GF-D8 (cell line): ENCODE measurements around the gene PHTF2.

Experiments used
- DNase-seq: peaks from one replicate; lab custom pipeline; 2025; lab: John Stamatoyannopoulos, UW

The PHTF2 gene

DNA sequence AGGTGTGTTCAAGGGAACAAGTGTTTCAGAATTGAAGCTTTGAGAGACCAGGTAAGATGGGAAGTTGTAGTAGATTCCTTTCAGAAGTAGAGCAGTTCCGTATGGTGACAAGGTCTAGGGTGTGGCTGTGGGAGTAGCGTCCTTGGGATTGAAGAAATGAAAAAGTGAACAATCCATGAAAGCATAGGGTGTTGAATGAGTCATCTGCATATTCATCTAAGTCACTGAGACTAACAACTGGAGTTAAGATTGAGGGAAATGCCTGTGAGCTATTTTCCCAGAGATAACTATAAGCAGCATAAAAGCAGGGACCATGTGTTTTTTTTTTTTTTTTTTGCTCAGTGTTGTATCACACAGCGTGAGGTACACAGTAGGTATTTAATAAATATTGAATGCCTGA is 134.8 kb downstream of the PHTF2 start:
- no peak for DNase-seq

DNA sequence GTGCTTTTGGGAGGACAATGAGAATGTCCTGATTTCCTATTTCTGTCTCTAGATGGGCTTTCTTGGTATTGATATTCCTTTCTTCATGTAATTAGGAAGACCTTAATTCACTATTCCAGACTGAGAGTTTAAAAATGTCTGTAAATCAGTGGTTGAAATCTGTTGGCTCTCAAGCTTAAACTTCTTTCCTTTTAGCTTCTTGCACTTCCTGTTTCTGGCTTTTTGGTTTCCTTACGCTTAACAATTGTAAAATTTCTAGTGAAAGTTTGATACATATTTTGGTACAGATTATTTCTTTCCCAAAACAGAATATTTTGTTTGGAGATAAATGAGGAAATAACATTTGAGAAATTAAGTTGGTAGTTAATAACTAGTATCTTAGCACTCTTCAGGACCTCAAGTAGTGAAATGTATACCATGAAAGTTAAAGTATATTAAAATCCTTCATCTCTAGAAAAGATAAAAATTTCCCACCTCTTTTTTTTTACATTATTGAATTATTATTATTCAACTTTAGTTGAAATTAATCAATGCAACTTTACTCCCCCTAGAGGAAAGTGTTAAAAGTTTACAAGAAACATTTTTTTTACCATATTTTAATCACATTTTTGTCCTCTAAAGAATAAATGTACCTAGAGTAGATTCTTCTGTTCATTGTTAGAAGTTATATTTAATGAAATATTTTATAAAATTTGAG is 137.2 kb downstream of the PHTF2 start:
- peak; percentile 24 for DNase-seq

DNA sequence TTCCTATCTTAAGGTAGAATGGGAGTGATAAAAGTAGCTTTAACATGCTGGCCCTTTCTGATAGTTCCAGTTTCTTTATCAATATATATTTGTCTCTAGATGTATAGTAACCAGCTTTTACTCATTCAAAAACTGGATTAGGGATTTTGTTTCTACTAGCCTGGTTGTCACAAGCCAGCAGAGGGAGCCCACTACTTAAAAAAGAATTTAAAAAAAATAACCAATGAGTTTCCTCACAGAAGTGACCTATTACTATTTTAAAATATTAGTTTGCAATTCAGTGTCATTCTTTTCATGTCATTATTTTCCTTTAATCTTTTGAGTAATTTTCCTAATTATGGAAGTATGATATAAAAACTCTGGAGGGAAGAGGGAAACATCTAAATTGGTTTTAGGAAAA is 142.1 kb downstream of the PHTF2 start:
- DNase-seq: peak; percentile 12

DNA sequence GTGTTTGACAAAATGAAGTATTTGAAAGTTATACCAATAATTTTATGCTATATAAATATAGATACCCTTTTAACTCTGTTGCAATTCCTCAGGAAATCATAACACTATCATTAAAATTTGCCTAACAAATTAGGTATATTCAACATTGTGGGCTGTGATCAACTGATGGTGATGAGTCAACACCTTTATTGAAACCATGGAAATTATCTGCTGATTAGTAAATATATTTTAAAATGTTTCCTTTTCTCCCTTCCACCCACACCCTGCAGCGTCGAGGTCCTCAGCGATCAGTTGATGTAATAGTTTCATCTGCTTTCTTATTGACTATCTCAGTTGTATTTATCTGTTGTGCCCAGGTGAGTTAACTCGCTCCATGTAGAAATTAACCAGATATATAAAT is 143.9 kb downstream of the PHTF2 start:
- DNase-seq: no peak

DNA sequence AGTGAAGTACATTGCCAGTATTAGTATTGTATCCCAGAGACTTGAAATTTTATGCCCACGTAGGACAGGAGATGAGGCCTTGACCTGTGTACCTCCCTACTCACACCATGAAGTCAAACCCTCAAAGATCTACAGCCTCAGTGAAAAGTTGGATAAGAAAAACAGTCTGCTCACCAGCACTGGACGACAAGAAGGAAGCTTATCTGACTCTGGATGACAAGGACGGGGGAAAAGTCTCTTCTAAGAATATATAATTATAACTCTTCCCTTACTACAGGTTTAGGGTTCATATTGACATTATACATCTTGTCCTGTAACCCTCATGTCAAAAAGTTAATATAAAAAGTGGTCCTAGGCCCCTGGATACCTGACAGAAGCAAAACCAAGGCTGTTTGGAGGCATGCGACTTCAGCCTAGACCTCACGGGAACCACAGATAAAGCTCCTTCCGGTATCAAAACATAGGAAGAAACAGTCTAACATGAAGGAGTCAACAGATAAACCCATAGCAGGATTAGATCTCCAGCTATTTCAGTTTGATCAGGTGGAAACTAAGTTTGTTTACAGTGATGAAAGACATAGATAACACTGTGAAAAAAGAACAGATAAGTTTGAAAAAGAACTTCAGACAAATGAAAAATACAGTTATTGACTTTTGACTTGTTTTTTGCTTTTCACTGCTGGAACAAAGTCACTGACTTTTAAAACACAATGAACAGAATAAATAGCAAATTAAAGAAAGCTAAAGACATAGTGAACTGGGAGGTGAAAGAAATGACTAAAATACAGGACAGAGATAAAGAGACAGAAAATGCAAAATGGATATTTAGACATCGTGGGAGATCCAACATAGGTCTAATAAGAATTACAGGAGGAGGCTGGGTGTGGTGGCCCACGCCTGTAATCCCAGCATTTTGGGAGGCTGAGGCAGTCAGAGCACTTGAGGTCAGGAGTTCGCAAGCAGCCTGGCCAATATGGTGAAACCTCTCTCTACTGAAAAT is 145.9 kb downstream of the PHTF2 start:
- no peak for DNase-seq

DNA sequence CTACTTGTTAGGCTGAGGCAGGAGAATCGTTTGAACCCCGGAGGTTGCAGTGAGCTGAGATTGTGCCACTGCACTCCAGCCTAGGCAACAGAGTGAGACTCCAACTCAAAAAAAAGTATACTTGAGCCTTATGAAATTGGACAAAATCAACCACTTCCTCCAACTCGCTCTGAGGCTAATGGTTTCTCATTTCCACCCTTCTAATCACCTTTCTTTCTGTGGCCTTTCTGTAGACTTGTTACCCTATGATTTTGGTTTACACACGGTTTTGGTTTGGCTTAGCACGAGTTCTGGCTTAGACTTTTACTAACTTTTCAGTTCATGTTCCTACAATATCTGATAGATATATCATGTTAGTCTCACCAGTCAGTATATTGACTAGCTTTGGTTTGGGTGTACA is 152.0 kb downstream of the PHTF2 start:
- DNase-seq: no peak

DNA sequence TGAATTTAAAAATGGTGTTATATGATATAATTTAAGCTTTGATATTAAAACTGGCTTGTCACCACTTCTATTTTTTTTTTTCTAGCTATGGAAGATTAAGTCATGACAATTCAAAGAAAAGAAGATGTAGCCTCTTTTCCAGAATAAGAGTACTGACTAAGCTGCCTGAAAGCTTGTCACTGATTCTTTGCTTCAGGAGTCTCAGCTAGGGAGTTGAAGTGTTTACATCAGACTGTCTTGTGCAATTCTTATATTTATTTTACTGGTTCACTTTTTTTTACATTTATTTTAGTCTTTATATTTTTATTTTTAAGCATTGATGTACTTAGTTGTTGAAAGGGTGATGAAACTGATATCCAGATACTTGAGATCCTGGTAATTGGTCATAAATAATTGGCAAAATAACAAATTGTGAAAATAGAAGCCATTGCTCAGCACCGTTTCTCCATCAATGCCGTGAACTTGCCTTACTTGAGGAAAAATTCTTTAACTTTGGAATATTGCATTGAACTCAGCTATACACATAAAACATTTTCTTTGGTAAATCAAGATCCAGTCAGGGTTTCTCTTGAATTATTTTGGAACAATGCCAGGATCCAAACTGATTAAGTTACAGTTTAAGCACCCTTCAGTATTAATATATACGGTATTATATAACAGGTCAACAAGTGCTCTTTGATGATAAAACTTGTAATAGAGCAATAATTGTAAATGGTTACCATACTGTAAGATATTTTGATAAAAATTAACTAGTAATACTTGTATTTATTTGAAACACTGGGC is 156.4 kb downstream of the PHTF2 start:
- no peak for DNase-seq

DNA sequence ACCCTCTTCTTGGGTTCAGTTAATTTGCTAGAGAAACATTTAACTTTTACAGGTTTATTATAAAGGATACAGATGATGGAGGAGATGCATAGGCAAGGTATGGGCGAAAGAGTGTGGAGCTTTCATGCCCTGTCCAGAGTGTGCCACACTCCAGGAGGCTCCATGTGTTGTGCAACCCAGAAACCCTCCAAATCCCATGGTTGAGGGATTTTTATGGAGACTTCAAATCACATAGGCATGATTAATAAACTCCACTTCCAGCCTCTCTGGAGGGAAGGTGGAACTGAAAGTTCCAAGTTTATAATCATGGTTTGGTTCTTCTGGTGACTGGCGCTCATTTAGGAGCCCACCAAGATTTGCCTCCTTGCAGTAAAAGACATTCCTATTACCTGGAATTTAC is 159.9 kb downstream of the PHTF2 start:
- DNase-seq: no peak

DNA sequence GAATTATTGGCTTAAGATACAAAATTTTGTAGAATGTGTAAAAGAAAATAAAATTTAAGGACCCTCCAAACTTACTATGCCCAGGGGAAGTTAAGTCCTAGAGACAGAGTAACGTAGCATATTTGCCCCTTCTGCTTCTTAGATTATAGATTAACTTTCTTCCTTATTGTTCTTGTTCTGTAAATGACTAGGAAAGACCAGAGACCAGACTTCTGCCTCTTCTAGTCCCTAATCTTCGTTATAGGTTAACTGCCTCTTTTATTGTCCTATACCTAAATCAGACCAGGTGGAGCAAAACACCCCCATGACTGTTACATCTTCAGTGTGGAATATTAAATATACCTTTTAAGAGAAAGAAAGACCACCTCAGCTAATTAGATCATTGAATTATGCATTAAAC is 160.5 kb downstream of the PHTF2 start:
- DNase-seq: no peak

DNA sequence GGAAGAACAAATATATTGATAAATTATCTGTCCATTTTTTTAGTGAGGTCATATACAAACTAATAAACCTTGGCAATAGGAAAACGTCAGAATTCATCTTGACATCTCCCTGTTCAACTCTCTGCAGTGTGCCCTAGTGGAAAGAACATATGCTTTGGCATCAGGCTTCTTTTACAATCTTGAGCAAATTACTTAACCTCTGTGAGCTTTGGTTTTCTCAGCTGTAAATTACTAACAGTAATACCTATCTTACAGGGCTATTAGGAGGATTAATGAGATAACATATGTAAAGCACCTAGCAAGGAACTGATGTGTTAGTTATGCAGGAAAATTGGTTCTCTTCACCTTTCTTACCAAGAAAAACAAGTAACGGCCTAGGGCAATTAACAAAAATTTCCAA is 161.8 kb downstream of the PHTF2 start:
- DNase-seq: no peak

DNA sequence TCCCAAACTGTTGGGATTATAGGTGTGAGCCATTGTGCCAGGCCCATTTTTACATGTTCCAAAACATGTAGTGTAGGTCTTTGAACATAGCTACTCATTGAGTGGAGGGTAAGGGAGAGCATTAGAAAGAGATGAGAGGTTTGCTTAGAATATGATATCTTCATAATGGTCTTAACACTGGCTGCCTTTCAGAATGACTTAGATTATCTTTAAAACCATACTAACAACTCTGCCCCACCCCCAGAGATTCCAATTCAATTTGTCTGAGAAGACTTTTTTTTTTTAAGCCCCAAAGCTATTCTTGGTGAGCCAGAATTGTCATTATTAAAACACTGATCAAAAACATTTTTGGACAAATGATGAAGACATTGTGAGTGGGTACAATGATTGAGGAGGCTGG is 168.9 kb downstream of the PHTF2 start:
- no peak for DNase-seq

DNA sequence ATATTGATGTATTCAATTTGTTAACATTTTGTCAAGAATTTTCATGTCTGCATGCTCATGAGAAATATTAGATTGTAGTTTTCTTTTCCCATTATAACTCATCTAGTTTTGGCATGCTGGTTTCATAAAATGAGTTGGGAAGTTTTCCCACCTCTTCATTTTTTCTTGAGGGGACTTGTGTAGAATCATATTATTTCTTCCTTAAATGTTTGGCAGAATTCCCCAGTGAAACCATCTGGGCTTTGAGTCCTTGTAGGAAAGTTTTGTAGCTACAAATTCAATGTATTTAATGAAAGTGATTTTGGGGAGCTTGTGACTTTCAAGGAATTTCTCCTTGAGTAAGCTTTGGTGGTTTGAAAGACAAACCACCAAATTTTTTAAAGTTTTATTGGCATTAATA is 173.2 kb downstream of the PHTF2 start:
- DNase-seq: no peak

DNA sequence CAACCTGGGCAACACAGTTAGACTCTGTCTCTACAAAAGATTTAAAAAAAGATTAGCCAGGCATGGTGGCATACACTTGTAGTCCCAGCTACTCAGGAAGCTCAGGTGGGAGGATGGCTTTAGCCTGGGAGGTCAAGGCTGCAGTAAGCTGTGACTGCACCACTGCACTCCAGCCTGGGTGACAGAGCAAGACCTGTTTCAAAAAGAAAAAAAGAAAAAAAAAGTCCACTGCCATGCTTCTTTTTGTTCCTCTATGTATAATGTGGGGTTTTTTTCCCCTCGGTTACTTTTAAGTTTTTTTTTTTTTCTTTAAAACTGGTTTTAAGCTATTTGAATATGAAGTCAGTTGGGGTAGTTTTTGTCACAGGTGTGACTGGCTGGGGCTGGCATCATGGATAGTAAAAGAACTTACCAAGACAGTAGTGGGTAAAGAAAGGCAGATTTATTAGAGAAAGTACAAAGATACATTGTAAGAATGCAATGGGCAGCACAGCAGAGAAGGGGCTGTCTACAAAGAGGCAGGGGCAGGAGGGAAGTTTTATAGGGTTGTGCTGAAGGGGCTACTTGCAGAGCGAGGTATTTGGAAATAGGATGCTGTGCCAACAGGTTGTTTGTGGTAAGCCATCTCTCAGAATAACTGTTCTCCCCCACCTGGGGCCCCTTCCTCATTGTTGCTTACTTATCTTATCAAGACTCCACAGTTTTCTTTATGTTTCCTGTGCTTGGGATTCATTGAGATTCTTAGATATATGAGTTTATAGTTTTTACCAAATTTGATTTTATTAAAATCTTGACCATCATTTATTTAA is 177.3 kb downstream of the PHTF2 start:
- DNase-seq: peak; percentile 71

DNA sequence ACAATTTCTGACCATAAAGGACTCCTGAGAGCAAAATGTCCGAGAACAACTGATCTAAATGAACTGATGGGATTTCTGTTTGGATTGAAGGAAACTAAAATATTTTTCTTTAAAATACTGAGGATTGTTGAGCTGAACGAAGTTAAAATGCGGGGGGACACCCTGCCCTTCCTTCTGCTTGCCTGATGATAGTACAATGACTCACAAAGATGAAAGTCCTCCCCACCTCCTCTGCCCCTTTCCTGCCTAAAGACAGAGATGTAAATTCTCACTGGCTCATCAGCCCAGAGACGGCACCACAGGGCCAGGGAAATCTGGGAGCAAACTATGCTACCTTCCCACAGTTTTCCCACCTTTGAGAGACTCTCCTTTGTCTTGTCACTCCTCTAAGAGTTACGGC is 180.6 kb downstream of the PHTF2 start:
- no peak for DNase-seq

DNA sequence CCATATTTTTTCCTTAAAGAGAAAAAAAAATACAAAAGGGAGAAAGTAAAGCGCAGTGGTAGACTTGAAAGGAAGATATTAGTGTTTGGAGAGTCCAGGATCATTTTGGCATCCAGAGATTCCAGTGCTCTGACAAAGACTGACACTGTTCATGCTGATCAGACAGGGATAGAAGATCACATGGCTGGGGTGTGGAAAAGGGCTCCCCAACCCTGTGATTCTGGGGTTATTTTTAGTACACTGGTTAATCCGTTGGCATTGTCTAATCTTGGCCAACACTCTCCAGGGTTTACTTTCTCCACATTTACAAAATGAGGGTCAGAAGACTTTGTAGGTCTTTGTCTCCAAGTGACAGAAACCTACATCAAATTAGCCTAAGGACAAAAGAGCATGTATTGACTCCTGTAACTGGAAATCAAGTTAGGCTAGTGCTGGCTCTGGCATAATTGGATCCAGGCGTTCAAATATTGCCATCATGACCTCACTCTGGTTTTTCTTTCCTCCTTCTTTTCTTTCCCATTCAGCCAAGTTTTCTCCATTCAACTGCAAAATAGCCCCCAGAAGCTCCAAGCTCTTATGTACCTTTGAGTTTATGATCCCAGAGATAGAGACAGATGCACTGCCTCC is 181.6 kb downstream of the PHTF2 start:
- no peak for DNase-seq

DNA sequence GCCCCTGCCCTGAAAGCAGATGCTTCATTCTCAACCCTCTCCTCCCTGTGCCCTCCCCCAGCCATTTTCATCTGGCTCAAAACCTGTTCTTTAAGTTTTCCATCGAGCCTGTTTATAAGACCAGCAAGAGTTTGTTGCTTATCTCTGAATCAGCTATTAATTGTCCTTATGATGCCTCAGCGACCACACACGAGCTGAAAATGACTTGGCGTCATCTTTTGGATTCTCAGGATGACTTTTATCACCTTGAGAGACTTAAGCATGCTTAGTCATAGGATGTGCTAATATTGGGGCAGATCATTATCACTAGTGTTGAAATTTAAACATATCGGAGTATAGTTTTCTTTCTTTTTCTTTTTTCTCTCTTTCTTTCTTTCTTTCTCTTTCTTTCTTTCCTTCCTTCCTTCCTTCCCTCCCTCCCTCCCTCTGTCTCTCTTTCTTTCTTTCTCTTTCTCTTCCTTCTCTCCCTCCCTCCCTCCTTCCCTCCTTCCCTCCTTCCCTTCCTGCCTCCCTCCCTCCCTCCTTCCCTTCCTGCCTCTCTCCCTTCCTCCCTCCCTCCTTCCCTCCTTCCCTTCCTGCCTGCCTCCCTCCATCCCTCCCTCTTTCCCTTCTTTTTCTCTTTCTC is 184.5 kb downstream of the PHTF2 start:
- DNase-seq: no peak

DNA sequence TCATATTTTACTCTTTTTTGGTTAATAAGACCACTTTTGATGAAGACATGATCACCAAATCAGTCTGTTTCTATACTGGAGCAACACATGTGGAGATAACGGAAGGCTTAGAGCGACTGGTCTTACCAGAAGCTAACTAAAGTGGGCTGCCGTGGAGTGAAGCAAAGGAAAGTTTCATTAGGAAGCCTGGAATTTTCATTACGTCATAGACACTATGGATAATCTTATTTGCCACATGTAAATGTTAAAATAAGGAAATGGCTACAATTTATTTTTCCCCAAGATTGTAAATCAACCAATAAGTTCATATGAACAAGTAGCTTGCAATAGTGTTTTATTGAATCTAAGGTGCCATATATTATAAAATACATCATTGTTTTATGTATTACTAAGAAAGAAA is 185.4 kb downstream of the PHTF2 start:
- DNase-seq: no peak

DNA sequence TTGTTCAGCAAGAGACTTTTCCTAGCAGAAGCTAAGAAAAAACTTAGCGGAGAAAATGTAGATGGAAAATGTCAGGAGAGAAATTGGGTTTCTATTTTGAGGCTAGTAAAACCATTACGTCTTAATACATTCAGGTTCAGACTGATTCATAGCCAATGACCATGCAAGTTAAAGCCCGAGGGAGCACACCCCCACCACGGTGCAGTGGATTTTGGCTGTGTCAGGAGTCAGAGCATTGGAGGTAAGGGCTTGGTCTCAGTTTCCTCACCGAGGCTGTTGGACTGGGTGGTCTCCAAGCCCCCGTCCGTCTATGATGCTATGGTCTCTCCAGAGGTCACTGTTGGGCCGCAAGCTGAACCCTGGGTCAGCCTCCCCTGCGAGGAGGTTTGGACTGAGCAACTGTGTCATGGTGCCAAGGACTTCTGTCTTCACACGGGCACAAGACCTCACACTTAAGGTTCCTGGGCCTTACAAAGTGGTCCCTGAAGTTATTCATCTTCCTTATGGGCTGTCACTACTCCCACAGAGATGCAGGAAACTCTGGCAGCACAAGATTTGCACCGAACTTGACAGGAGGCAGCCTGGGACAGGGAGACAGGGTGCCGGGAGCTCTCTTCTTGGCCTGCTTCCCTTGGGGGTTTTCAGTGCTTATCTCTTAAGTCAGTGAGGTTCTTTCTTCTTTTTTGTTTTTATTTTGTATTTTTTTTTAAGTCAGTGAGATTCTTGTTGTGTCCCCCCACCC is 186.8 kb downstream of the PHTF2 start:
- no peak for DNase-seq

DNA sequence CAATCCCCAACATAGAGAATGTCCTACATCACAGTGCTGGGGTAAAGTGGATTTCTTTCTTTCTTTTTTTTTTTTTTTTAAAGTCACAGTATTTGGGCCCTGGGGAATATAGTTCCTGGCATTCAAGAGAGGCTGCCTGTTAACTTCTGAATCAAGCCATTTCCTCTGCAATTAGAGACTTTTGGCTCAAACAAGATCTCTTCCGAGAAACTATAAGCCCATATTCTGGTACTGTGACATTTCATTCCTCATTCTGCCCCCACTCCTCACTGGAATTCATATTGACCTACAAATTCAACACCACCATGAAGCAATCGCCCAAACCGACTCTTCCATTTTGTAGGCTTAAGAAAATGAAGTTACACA is 187.4 kb downstream of the PHTF2 start:
- no peak for DNase-seq

DNA sequence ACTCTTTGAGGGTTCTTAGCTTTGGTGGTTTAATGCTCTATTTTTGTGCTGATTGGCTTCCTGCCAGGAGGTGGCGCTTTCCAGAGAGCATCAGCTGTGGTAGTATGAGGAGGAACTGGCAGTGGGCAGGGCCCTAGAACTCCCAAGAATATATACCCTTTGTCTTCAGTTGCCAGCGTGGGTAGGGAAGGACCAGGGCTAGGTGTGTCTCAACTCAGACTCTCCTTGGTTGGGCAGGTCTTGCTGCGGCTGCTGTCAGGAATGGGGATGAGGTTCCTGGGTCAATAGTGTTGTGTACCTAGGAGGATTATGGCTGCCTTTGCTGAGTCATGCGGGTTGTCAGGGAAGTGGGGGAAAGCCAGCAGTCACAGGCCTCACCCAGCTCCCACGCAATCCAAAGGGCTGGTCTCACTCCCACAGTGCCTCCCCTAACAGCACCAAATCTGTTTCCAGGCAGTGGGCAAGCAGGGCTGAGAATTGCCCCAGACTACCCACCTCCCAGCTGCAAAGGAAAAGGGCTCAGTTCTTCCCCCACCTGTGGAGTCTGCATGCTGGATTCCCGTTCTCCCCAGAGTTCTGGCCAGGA is 191.5 kb downstream of the PHTF2 start:
- DNase-seq: peak; percentile 36
